NCI-H748 (cell line): ENCODE measurements around the gene VGLL4.

Source experiments
- DNase-seq: peaks from one replicate; lab custom pipeline; 2025; ENCODE audit not compliant: unreplicated experiment; lab: John Stamatoyannopoulos, UW

Gene VGLL4

GRCh38 chr3:11629716-11630115 is 14.0 kb downstream of the VGLL4 start:
- DNase-seq = no peak

GRCh38 chr3:11627612-11628011 is 16.1 kb downstream of the VGLL4 start:
- DNase-seq = no peak

GRCh38 chr3:11626084-11626463 is 17.6 kb downstream of the VGLL4 start:
- no peak for DNase-seq

GRCh38 chr3:11625376-11626083 is 18.2 kb downstream of the VGLL4 start:
- no peak for DNase-seq

GRCh38 chr3:11624704-11625375 is 18.9 kb downstream of the VGLL4 start:
- DNase-seq = no peak

GRCh38 chr3:11624161-11624560 is 19.6 kb downstream of the VGLL4 start:
- no peak for DNase-seq

- no peak for DNase-seq
These were observed 20.8 kb downstream of the VGLL4 start for GRCh38 chr3:11622586-11623550.

GRCh38 chr3:11621077-11621476 is 22.6 kb downstream of the VGLL4 start:
- DNase-seq = no peak

- DNase-seq = no peak
These were observed 23.6 kb downstream of the VGLL4 start for GRCh38 chr3:11619946-11620652.

GRCh38 chr3:11619461-11619860 is 24.3 kb downstream of the VGLL4 start:
- no peak for DNase-seq

- DNase-seq = no peak
These were observed 24.8 kb downstream of the VGLL4 start for GRCh38 chr3:11618904-11619303.

GRCh38 chr3:11616551-11616950 is 27.2 kb downstream of the VGLL4 start:
- DNase-seq = no peak

- no peak for DNase-seq
These were observed 29.7 kb downstream of the VGLL4 start for GRCh38 chr3:11613851-11614487.

GRCh38 chr3:11613319-11613718 is 30.4 kb downstream of the VGLL4 start:
- no peak for DNase-seq

GRCh38 chr3:11612515-11613188 is 31.1 kb downstream of the VGLL4 start:
- no peak for DNase-seq

GRCh38 chr3:11611341-11611799 is 32.3 kb downstream of the VGLL4 start:
- no peak for DNase-seq

GRCh38 chr3:11610700-11611275 is 32.9 kb downstream of the VGLL4 start:
- no peak for DNase-seq

GRCh38 chr3:11610044-11610671 is 33.6 kb downstream of the VGLL4 start:
- DNase-seq = no peak

- DNase-seq = no peak
These were observed 34.2 kb downstream of the VGLL4 start for GRCh38 chr3:11609481-11609880.
